ENCODE data around the gene ADAMTS6. TPM values are rescaled to one million over a fixed set of nuclear protein-coding genes. Genes with fewer than 3 reads are reported as not detected.
"Not testable (repeated sequence)": the region's sequence is repeated elsewhere in the genome, so short reads cannot be mapped to it uniquely, and the experiment has no call there.

The ADAMTS6 gene
- total RNA-seq, 1 donor from 2014 or later = 52.4 TPM

- no peak for DNase-seq
These were observed 116.8 kb downstream of the ADAMTS6 start for GRCh38 chr5:65364907-65365306.

DNA sequence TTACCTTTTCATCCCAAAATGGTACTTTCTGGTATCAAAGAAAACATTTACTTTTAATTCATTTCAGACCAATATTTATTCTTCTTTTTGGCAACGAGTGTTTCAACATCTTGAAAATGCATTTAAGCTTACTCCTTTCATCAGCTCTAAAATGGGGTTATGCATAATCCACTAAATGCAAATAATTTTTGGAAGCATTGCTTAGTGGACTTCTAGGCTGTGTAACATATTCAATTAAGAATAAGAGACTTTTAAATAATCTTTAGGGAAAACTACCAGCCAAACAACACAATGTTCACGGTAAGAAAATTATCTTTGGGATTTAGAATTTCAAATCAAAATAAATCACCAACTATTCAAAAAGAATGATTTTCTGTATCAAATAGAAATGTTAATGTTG, 118.2 kb downstream of the ADAMTS6 start:
- no peak for DNase-seq

DNA sequence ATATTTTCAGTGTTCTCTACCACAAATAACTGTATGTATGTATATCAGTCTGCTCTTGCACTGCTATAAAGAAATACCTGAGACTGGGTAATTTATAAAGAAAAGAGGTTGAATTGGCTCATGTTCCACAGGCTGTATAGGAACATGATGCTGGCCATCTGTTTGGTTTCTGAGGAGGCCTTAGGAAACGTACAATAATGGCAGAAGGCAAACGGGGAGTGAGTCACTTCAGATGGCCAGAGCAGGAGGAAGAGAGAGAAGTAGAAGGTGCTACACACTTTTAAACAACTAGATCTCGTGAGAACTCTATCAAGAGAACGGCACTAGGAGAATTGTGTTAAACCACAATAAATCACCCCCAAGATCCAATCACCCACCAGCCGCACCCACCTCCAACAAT, 121.7 kb downstream of the ADAMTS6 start:
- DNase-seq = peak; percentile 75

DNA sequence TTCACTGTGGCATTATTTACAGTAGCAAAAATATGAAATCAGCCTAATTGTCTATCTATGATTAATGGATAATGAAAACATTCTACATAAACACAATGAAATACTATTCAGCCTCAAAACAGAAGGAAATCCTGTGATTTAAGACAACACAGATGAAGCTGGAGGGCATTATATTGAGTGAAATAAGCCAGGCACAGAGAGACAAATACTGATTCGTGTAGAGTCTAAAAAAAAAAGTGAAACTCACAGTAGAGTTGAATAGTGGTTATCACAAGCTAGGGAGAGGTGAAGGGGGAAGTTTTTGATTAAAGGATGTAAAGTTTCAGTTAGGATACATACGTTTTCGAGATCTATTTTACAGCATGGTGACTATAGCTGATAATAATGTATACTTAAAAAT, 122.2 kb downstream of the ADAMTS6 start:
- peak; percentile 61 for DNase-seq

GRCh38 chr5:65356274-65356673, 125.4 kb downstream of the ADAMTS6 start:
- DNase-seq = no peak

DNA sequence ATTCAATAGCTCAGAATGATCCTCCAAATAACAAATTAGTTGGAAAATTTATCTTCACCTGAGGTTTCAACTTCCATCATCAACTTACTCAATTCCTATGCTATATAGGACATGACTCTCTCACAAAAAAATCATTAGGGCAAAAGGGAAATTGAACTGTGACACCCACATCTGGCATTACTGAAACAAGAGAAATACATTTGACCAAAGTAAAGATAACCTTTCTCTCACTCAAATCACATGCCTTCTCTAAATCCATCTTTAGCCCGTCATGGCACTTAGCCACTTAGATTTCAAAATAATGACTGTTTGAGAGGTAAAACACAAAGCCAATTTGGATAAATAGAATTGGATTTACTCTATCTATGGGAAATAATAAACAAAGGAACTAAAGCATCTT, 126.4 kb downstream of the ADAMTS6 start:
- DNase-seq = no peak

GRCh38 chr5:65341835-65342234, 139.9 kb downstream of the ADAMTS6 start:
- DNase-seq = no peak

DNA sequence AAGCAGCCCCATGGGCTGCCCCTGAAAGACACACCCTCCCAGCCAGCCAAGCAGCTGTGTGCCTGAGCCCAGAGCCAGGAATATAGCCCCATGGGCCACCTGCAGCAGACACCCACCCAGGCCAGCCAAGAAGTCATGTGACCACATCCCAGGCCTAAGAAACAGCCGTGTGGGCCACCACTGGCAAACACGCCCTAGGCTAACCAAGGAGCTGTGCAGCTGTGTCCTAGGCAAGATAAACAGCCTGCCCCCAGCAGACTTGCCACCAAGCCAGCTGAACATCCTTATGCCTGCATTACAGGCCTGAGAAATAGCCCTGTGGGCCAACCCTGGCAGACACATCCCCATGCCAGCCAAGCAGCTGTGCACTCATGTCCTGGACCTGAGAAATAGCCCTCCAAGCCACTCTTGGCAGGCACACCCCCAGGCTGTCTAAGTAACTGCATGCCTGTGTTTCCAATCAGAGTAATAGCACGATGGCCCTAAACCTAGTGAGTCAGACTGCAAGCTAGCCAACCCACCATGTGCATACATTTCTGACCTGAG, 143.0 kb downstream of the ADAMTS6 start:
- no peak for DNase-seq

GRCh38 chr5:65334077-65334476, 147.6 kb downstream of the ADAMTS6 start:
- peak; percentile 47 for DNase-seq

GRCh38 chr5:65332591-65332990, 149.1 kb downstream of the ADAMTS6 start:
- no peak for DNase-seq

DNA sequence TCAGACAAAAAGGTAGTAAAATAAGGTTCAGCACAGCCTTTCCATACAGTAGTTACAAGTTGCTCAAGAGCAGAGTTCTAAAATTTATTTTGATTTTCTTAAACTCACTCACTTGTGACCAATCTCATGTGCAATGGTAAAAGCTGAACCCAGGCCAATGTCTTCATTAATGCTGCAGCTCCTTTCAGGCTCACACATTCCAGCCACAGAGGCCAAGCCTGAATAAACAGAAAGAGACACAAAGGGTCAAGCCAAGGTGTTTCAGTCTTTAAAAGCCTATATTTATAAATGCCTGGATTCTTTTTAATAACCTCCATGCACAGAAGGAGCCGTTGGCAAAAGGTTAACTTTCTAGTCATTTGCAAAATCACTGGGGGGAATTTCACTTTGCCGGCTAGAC, 152.5 kb downstream of the ADAMTS6 start:
- peak; percentile 45 for DNase-seq

DNA sequence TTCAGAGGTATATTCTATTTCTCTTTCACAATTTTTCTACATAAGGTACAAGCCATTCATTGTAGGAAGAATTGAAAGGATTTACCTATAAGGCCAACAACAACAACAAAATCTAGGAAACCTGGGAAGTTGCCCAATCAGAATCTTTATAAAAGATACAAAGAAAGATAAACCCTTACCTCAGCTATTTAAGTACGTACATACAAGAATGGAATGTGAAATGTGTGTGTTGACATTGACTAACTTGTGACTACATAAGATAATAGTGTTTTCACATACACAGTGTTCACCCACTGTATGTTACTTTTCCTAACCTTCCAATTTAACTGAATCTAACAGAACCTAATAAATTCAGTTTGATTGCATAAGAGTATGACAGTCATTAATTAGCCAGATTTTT, 154.1 kb downstream of the ADAMTS6 start:
- DNase-seq = peak; percentile 8

GRCh38 chr5:65326922-65327321, 154.8 kb downstream of the ADAMTS6 start:
- no peak for DNase-seq

- no peak for DNase-seq
These were observed 157.5 kb downstream of the ADAMTS6 start for GRCh38 chr5:65324226-65324625.

- DNase-seq = not testable (repeated sequence)
These were observed 161.0 kb downstream of the ADAMTS6 start for GRCh38 chr5:65320704-65321103.

GRCh38 chr5:65320250-65320649, 161.5 kb downstream of the ADAMTS6 start:
- no peak for DNase-seq

- no peak for DNase-seq
These were observed 173.8 kb downstream of the ADAMTS6 start for GRCh38 chr5:65307931-65308330.

GRCh38 chr5:65307088-65307487, 174.6 kb downstream of the ADAMTS6 start:
- DNase-seq = no peak

GRCh38 chr5:65305913-65306312, 175.8 kb downstream of the ADAMTS6 start:
- no peak for DNase-seq

DNA sequence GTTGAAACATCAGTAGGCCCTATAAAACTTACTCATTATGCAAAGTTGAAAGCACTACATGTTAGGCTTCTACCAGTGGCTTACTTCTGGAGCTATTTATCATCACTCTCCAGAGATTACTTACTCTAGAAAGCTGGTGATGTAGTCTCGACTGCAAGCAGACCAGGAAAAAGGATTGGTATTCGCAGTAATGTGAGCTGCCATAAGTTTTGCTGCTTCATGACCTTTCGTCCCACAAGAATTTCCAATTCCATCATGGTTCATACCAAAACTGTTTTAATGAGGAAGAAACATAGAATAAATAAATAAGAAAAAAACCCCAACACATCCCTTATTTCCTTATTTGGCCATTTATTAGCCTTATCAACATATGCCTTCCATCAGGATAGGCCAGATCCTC, 181.9 kb downstream of the ADAMTS6 start:
- DNase-seq = no peak

- DNase-seq = no peak
These were observed 185.7 kb downstream of the ADAMTS6 start for GRCh38 chr5:65296067-65296466.

GRCh38 chr5:65292196-65292595, 189.5 kb downstream of the ADAMTS6 start:
- DNase-seq = no peak

- DNase-seq = no peak
These were observed 191.0 kb downstream of the ADAMTS6 start for GRCh38 chr5:65290677-65291076.

DNA sequence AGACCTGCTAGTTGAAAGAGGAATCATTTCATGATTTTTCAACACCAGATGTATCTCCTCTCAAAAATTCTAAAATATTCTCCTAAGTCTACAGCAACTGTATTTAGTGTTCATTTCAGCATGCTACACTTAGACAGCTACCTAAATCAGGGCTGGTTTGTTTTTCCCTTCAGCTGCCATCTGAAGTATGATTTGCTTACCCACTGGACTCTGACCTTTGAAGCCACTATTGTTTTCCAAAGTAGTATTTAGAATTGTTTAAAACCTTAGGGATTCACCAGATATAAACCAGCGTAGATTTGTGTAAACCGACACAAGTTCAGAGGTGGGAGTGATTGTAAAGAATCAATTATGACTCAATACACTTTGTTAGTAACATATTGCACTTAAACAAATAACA, 193.1 kb downstream of the ADAMTS6 start:
- no peak for DNase-seq

- DNase-seq = no peak
These were observed 202.1 kb downstream of the ADAMTS6 start for GRCh38 chr5:65279603-65280002.
